GM15510 (cell line): ENCODE results near the gene PTPRJ.

Experiments used
- POLR2A ChIP-seq: IDR thresholded peaks from 3 replicates; pipeline ENCODE4 v1.6.1; 2011; ENCODE audit warnings: borderline replicate concordance; ENCODE audit not compliant: insufficient read length; ENCODE audit errors: extremely low read depth

The PTPRJ gene

DNA sequence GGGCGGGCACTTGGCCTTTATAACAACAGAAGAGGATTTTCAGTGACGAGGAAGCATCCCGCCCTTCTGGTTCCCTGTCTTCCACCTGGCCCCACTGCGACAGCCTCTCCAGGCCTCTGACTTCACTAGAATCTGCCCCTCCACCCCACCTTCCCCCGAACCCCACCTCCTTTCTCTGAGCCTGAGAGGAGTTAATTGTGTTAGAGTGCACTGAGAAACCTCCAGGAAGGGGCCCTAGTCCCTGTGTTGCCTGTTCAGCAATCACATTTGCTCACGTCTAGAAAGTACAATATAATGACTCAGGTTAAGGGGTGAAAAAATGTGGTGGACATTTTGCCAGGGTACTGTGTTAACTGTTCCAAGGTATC is 38.8 kb downstream of the PTPRJ start:
- no peak for TF ChIP-seq POLR2A

DNA sequence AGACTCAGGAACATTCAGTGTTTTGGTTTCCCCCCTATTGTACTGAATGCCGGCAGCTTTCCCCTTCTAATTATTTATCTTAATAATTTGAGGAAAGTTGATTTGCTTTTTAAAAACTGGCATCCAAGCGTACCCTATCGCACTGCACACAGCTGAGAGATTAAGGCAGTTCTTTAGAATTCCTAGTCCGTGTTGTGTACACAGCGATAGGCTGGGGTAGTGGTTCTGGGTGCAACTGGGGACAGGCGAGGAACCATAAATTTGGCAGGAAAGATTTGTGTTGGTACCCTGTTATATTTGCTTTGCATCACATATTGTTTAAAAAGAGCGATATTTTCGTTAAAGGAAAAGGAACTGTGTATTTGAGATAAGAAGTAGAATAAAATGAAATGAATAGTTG is 39.2 kb downstream of the PTPRJ start:
- TF ChIP-seq POLR2A, result no peak

DNA sequence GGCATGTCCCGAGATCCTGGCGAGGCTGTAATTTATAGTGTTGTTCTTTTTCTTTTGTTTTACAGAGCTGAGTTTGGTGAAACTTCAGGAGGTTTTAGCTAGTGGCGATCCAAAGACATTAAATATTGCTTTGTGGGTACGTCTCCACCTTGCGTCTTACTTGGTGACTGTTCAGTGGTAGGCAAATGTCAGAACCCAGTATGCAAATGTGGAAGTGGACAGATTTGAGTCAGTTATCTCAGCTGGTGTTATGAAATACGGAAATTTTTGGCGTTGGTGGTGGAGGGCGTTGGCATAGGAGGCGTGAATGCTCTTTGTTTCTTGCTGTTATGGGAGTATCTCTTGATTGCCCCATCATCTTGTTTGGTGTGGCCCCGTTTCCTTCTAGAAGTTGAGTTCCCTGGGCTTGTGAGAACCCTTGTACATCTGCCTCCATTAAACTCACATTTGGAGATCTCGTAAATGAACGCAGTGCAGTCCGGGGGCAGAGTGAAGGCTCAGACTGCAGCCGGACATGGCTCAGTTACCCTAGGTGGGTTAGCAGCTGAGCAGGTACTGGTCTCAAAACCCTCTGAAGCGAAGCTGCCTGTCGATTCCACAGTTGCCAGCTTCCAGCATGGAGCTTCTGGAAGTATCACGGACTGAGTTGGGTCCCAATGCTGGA is 39.9 kb downstream of the PTPRJ start:
- no peak for TF ChIP-seq POLR2A

DNA sequence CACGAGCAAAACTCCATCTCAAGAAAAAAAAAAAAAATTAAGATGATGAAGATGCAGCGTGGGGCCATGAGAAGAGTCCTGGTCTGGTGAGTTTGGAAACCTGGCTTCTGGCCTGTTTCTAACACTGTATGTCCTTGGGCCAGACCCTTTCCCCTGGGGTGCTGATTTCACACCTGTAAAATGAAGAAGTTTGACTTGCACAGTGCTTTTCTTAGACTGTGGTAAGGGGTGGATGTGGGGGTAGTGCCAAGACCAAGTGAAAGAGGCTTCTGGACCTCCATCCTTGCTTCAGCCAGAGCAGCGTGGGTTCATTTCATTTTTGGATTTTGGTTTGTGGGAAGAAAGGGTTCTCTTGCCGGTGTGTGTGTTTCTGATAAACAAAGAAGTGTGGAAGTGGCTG is 42.1 kb downstream of the PTPRJ start:
- TF ChIP-seq POLR2A, result no peak

GRCh38 chr11:48024635-48025071 is 44.3 kb downstream of the PTPRJ start:
- TF ChIP-seq POLR2A, result no peak

GRCh38 chr11:48025293-48025983 is 45.1 kb downstream of the PTPRJ start:
- TF ChIP-seq POLR2A, result no peak

DNA sequence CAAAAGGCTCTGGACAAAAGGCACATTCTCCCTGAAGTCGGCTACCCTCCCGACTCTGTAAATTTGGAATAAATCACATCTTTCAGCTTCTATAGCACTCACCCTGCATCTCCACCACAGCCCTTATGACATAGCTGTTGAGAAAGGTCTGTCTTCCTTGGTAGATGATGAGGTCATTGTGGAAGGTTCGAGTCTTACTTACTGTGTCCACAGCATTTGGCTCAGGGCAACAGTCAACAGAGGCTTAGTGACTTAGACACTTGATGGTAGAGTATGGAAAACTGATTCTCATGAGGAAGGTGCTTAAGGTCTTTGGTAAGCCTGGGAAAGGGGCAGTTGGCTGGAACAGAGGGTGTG is 45.6 kb downstream of the PTPRJ start:
- no peak for TF ChIP-seq POLR2A

- TF ChIP-seq POLR2A, result no peak
These were observed 48.7 kb downstream of the PTPRJ start for GRCh38 chr11:48028914-48029680.

DNA sequence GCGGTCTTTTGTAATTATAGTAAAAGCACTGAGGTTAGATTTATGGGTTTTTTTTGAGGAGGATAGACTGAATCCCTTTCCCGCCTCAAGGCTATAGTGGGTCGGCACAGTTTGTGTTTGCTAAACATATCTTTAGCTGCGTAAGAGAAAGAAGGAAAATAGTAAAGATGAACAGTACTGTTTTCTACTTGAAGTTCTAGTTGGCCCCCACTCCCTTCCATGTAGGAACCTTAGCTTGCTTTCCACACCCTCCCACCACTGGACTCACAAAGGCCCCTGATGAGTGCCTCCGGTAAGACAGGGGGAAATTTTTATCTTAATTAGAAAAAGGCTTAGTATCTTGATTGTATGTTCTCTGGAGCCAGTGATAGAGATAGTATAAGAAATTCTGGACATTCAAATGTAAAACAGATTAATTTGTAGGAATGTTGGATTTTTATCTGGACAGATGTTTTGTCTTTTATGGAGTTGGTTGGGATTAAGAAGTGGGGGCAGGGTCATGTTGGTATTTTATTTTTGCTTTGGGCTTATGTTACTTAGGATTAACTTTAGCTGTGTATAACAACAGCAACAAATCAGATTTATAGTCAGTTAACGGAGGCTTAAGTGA is 49.4 kb downstream of the PTPRJ start:
- TF ChIP-seq POLR2A, result no peak

GRCh38 chr11:48031602-48032001 is 51.2 kb downstream of the PTPRJ start:
- no peak for TF ChIP-seq POLR2A

DNA sequence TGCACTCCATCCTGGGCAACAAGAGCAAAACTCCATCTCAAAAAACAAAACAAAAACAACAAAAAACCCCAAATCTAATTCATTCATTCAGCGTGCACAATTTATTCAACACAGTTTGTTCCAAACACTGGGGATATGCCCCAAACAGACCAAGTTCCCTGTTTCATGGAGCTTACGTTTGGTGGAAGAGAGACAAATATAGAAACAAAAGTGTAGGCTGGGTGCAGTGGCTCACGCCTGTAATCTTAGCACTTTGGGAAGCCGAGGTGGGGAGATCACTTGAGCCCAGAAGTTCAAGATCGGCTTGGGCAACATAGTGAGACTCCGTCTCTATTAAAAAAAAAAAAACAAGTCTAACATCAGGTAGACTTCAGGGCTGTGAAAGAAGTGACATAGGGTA is 52.4 kb downstream of the PTPRJ start:
- no peak for TF ChIP-seq POLR2A

DNA sequence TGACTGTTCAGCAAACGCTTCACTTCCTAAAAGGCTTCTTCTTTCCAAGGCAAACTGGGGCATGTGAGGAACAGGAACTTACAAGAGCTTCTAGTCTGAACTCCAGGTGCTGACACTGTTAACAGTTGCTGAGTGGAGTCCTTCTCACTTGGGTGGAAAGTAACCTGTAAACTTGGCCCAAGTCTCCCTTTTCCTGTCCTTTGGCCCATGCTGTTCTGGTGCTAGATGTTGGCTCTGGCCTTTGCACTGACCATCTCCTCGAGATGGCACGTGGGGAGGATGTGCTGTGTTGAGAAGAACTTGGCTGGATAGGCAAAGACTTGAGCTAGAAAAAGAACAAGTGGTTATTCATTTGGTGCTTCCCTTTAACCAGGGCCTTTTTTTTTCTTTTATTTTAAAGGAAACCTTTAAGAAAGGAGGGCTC is 53.6 kb downstream of the PTPRJ start:
- no peak for TF ChIP-seq POLR2A

GRCh38 chr11:48034926-48035871 is 54.8 kb downstream of the PTPRJ start:
- TF ChIP-seq POLR2A, result no peak

DNA sequence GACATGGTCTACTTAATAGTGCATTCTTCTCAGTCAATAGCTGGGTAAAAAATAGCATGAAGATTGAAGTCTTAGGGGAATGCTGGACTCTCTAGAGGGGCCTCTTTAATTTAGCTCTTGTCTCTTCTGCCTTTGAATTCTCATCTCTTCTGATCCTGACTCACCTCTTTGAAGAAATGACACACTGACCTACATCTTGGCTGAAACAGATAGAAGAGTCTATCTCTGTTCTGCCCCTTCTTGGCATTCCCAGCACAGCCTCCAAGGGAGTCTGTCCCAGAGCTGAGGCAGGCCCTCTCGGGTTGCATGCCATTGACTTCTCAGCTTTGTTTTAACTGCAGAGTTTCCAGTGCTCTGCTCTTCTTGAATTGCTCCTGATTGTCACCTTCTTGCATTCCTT is 55.7 kb downstream of the PTPRJ start:
- no peak for TF ChIP-seq POLR2A

- TF ChIP-seq POLR2A, result no peak
These were observed 56.1 kb downstream of the PTPRJ start for GRCh38 chr11:48036466-48036865.
